SK-N-SH (cell line): Measurements from ENCODE around the gene SLX4IP. TPM values are rescaled to one million over a fixed set of nuclear protein-coding genes. Genes with fewer than 3 reads are reported as not detected.
"Not testable (repeated sequence)": the region's sequence is repeated elsewhere in the genome, so short reads cannot be mapped to it uniquely, and the experiment has no call there.

ENCODE experiments used
- CTCF ChIA-PET: fragments of 300-600, 350-600 bp; formaldehyde crosslinking; extraction: SDS; loops from one replicate; lab custom pipeline; 2021; lab: Yijun Ruan, JAX
- POLR2A ChIA-PET: fragments of 350-600 bp; sonication (Branson Sonifier 250); formaldehyde crosslinking; extraction: SDS; loops from one replicate; lab custom pipeline; 2020; ENCODE audit warnings: antibody characterized with exemption, inconsistent platforms; lab: Yijun Ruan, JAX
- DNase-seq: peaks from one replicate; pipeline ENCODE4 v3.0.0; 2012
- H2AFZ ChIP-seq: fragments of 200-600 bp; sonication (generic); 2 replicates; pipeline ENCODE4 v1.8.1; 2016; ENCODE audit warnings: antibody characterized with exemption, mild to moderate bottlenecking, low read depth
- H3F3A ChIP-seq: fragments of 200-600 bp; sonication (generic); replicated peaks from 2 replicates; pipeline ENCODE3; 2016; ENCODE audit warnings: antibody characterized with exemption, mild to moderate bottlenecking; ENCODE audit not compliant: insufficient read depth
- H3K27ac ChIP-seq, 2 experiments: fragments of 200-500 bp in 1 of 2; fragments of 200-600 bp in 1 of 2; sonication (Bioruptor generic) in 1 of 2; sonication (generic), shearing (Covaris generic) in 1 of 2; 2 replicates each; pipeline versions ENCODE4 v1.5.1 to v1.6.1; 2014 to 2016; ENCODE audit warnings: low read depth in 2 of 2, inconsistent platforms in 1 of 2, low read length in 1 of 2, mild to moderate bottlenecking in 1 of 2, mixed read lengths in 1 of 2
- H3K27me3 ChIP-seq: fragments of 200-600 bp; sonication (generic), shearing (Covaris generic); 2 replicates; pipeline ENCODE4 v1.6.1; 2016; ENCODE audit warnings: mixed run types; ENCODE audit not compliant: insufficient read depth
- H3K36me3 ChIP-seq, 2 experiments: fragments of 200-500 bp in 1 of 2; fragments of 200-600 bp in 1 of 2; sonication (Bioruptor generic) in 1 of 2; sonication (generic) in 1 of 2; replicated peaks in 1 of 2; 2 replicates each; pipeline versions ENCODE3 to v1.5.1; 2014 to 2016; ENCODE audit warnings: low read length in 1 of 2, mild to moderate bottlenecking in 1 of 2; ENCODE audit not compliant: insufficient read depth in 2 of 2, control insufficient read depth in 1 of 2
- H3K4me1 ChIP-seq, 2 experiments: fragments of 200-500 bp in 1 of 2; fragments of 200-600 bp in 1 of 2; sonication (Bioruptor generic) in 1 of 2; sonication (generic), shearing (Covaris generic) in 1 of 2; 2 replicates each; pipeline versions ENCODE4 v1.5.1 to v1.6.1; 2014 to 2016; ENCODE audit warnings: low read depth in 1 of 2, low read length in 1 of 2, mixed run types in 1 of 2; ENCODE audit not compliant: insufficient read depth in 2 of 2, control insufficient read depth in 1 of 2
- H3K4me2 ChIP-seq: fragments of 200-600 bp; sonication (generic), shearing (Covaris generic); 2 replicates; pipeline ENCODE4 v1.6.1; 2017; ENCODE audit warnings: mixed run types
- H3K4me3 ChIP-seq, 2 experiments: fragments of 200-500 bp in 1 of 2; fragments of 200-600 bp in 1 of 2; sonication (Bioruptor generic) in 1 of 2; sonication (generic), shearing (Covaris generic) in 1 of 2; 2 replicates each; pipeline versions ENCODE4 v1.5.1 to v1.8.1; 2014 to 2016; ENCODE audit warnings: low read depth in 2 of 2, inconsistent platforms in 1 of 2, low read length in 1 of 2, mild to moderate bottlenecking in 1 of 2, mixed read lengths in 1 of 2, moderate library complexity in 1 of 2
- H3K79me2 ChIP-seq: fragments of 200-600 bp; sonication (generic); 2 replicates; pipeline ENCODE4 v1.8.1; 2017; ENCODE audit warnings: mild to moderate bottlenecking; ENCODE audit not compliant: insufficient read depth
- H3K9ac ChIP-seq: fragments of 200-600 bp; sonication (generic); 2 replicates; pipeline ENCODE4 v1.6.1; 2017; ENCODE audit warnings: mixed run types
- H3K9me2 ChIP-seq: fragments of 200-600 bp; sonication (generic); 2 replicates; pipeline ENCODE4 v1.6.1; 2017; ENCODE audit warnings: mixed run types
- H3K9me3 ChIP-seq: fragments of 200-600 bp; sonication (generic); 2 replicates; pipeline ENCODE4 v1.6.1; 2017; ENCODE audit warnings: mixed run types, mild to moderate bottlenecking, moderate library complexity
- H4K20me1 ChIP-seq: fragments of 200-600 bp; sonication (generic); 2 replicates; pipeline ENCODE4 v1.6.1; 2017; ENCODE audit warnings: mild to moderate bottlenecking, mixed run types; ENCODE audit not compliant: insufficient read depth
- EP300 ChIP-seq, 2 experiments: IDR thresholded peaks; 2 replicates each; pipeline versions ENCODE4 v1.4.0 to v1.6.1; 2012; ENCODE audit warnings: borderline replicate concordance in 1 of 2, low read depth in 1 of 2, low read length in 1 of 2
- EZH2phosphoT487 ChIP-seq: fragments of 200-600 bp; sonication (generic); IDR thresholded peaks from 2 replicates; pipeline ENCODE4 v1.6.1; 2017; ENCODE audit warnings: low read depth, mixed run types, mild to moderate bottlenecking, antibody characterized with exemption, moderate library complexity, borderline replicate concordance
- FOXJ3 ChIP-seq: sonication (generic); formaldehyde crosslinking; IDR thresholded peaks from 2 replicates; pipeline ENCODE4 v1.5.1; 2020; ENCODE audit warnings: mild to moderate bottlenecking, missing genetic modification reagents
- GATA2 ChIP-seq: sonication (generic); formaldehyde crosslinking; IDR thresholded peaks from 2 replicates; pipeline ENCODE4 v1.5.0; 2020; ENCODE audit warnings: mild to moderate bottlenecking, missing genetic modification reagents
- MXI1 ChIP-seq: IDR thresholded peaks from 2 replicates; pipeline ENCODE4 v1.6.1; 2012; ENCODE audit warnings: mild to moderate bottlenecking, low read depth, low read length, improper control_type of control experiment
- RAD21 ChIP-seq: IDR thresholded peaks from 2 replicates; pipeline ENCODE4 v1.6.1; 2012; ENCODE audit warnings: mild to moderate bottlenecking, low read length
- RCOR1 ChIP-seq: fragments of 150-350 bp; IDR thresholded peaks from 2 replicates; pipeline ENCODE4 v1.6.1; 2017; ENCODE audit warnings: antibody characterized with exemption, low read length
- SIN3A ChIP-seq: IDR thresholded peaks from 2 replicates; pipeline ENCODE4 v1.6.1; 2012; ENCODE audit warnings: low read depth, mild to moderate bottlenecking, low read length, moderate library complexity, borderline replicate concordance
- TCF12 ChIP-seq: IDR thresholded peaks from 2 replicates; pipeline ENCODE4 v1.4.0; 2012
- ZBTB33 ChIP-seq: IDR thresholded peaks from 2 replicates; pipeline ENCODE4 v1.4.0; 2012; ENCODE audit warnings: low read depth, borderline replicate concordance
- WGBS: methylation state at CpG from one replicate; pipeline ENCODE4 v1.1.6; 2017; ENCODE audit warnings: low lambda C conversion rate; 5-methylcytosine and 5-hydroxymethylcytosine counted together
- polyA plus RNA-seq, 3 experiments: library from polyadenylated mRNA; depleted of rRNA; stranded (reverse); fragments of >200 nt; gene quantifications; 2 replicates each; pipeline ENCODE4 v1.2.3, GENCODE V29; 2012
- TF ChIP-seq, protein P1 (sequence below): IDR thresholded peaks from 2 replicates; pipeline ENCODE4 v1.4.0; 2012; ENCODE audit warnings: low read depth, borderline replicate concordance
- TF ChIP-seq, protein P2 (sequence below): fragments of 150-350 bp; IDR thresholded peaks from 2 replicates; pipeline ENCODE4 v1.6.1; 2017; ENCODE audit warnings: antibody characterized with exemption, low read length, low read depth, borderline replicate concordance

The SLX4IP gene
- polyA plus RNA-seq, 1 of the 3 experiments (the other 2 are of a cell fraction), result 1.3 TPM

GRCh38 chr20:10412591-10413408 is 22.3 kb upstream of the SLX4IP start (continued):
- TF ChIP-seq, protein P1, sequence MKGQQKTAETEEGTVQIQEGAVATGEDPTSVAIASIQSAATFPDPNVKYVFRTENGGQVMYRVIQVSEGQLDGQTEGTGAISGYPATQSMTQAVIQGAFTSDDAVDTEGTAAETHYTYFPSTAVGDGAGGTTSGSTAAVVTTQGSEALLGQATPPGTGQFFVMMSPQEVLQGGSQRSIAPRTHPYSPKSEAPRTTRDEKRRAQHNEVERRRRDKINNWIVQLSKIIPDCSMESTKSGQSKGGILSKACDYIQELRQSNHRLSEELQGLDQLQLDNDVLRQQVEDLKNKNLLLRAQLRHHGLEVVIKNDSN, result no peak
- TF ChIP-seq, protein P2, sequence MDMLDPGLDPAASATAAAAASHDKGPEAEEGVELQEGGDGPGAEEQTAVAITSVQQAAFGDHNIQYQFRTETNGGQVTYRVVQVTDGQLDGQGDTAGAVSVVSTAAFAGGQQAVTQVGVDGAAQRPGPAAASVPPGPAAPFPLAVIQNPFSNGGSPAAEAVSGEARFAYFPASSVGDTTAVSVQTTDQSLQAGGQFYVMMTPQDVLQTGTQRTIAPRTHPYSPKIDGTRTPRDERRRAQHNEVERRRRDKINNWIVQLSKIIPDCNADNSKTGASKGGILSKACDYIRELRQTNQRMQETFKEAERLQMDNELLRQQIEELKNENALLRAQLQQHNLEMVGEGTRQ, result no peak
- TF ChIP-seq RAD21, result peak; percentile 64
- no peak for TF ChIP-seq RCOR1
- TF ChIP-seq SIN3A, result no peak

GRCh38 chr20:10415013-10415650 is 20.0 kb upstream of the SLX4IP start:
- WGBS, result 26% methylated on average over 3 of the region's 3 CpGs

DNA sequence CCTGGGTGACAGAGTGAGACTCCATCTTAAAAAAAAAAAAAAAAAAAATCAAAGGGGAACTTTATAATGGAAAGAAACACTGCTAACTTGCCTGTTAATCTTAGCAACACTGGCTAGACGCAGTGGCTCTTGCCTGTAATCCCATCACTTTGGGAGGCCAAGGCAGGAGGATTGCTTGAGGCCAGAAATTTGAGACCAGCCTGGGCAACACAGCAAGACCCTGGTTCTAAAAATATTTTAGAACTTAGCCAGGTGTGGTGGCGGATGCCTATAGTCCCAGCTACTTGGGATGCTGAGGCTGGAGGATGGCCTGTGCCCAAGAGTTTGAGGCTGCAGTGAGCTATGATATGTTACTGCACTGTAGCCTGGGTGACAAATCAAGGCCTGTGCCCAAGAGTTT is 17.9 kb upstream of the SLX4IP start:
- not testable (repeated sequence) for H2AFZ ChIP-seq

More at GRCh38 chr20:10415013-10415650, 20.0 kb upstream of the SLX4IP start:
- no peak overlapping the region for H3K4me2 ChIP-seq
- H3K9me3 ChIP-seq, result no peaks in the 10 kb centered on the region
- 0 out of 4 replicates have a peak overlapping the region, but pooled peaks of 1 of the 2 experiments have one; percentile 11 for H3K27ac ChIP-seq
- no peak overlapping the region for H3K9ac ChIP-seq
- CTCF ChIA-PET, result interaction anchor here (1.1 to 9.4 kb wide), 2 partner anchors 11 to 437 kb away, joined by 4 to 65 read pairs; no protein-coding TSS in a partner anchor
- H3K4me3 ChIP-seq, result no peak overlapping the region
- no peaks in the 10 kb centered on the region for H3K9me2 ChIP-seq
- no peak for DNase-seq
- H4K20me1 ChIP-seq, result no peaks in the 10 kb centered on the region
- no peaks in the 10 kb centered on the region for H3K27me3 ChIP-seq
- no peak overlapping the region for H2AFZ ChIP-seq
- peaks cover 0 to 19% of the 10 kb centered on the region in 2 experiments; a peak in 2 of 4 replicates for H3K4me1 ChIP-seq
- POLR2A ChIA-PET, result no interaction called here
- H3K79me2 ChIP-seq, result peaks cover 13% of the 10 kb centered on the region; the same call in 1 of the 2 replicates
- H3F3A ChIP-seq, result peaks cover 8% of the 10 kb centered on the region
- no peak for TF ChIP-seq GATA2 (CRISPR knock-in tag)
- no peak for TF ChIP-seq FOXJ3 (CRISPR knock-in tag)
- TF ChIP-seq ZBTB33, result no peak
- TF ChIP-seq TCF12, result no peak
- no peak for TF ChIP-seq EZH2phosphoT487
- no peak for TF ChIP-seq EP300 (IDR thresholded peaks at IDR 0.05; ENCODE audit: borderline replicate concordance in 1 of 2, low read depth in 1 of 2, low read length in 1 of 2)
- no peak for TF ChIP-seq MXI1
- peaks cover 34 to 50% of the 10 kb centered on the region in 2 experiments for H3K36me3 ChIP-seq

More for the DNA sequence above, 17.9 kb upstream of the SLX4IP start:
- Histone ChIP-seq H3K4me1 (peaks cover 0 to 24% of the 10 kb centered on the region in 2 experiments; a peak in 2 of 4 replicates), H3K79me2 (peaks cover 18% of the 10 kb centered on the region), H3K36me3 (peaks cover 33 to 50% of the 10 kb centered on the region in 2 experiments)
- H3K27me3 ChIP-seq, H3K9me3 ChIP-seq, H3K9ac ChIP-seq, DNase-seq, H3K9me2 ChIP-seq, H3F3A ChIP-seq, H3K4me3 ChIP-seq, H3K4me2 ChIP-seq, H4K20me1 ChIP-seq, POLR2A ChIA-PET, H3K27ac ChIP-seq: not testable (repeated sequence)
- WGBS, result 96% methylated on average over 1 of the region's 2 CpGs
- CTCF ChIA-PET, result interaction anchor here (1.2 to 2.0 kb wide), 2 partner anchors 10 kb away, joined by 6 to 7 read pairs; no protein-coding TSS in a partner anchor
